ENCODE measurements around the gene KLRD1. TPM values are rescaled to one million over a fixed set of nuclear protein-coding genes. Genes with fewer than 3 reads are reported as not detected.

The KLRD1 gene
- total RNA-seq, 4 donors from 2014 or later: 1.1 to 3.8 (median 2.5) TPM

DNA sequence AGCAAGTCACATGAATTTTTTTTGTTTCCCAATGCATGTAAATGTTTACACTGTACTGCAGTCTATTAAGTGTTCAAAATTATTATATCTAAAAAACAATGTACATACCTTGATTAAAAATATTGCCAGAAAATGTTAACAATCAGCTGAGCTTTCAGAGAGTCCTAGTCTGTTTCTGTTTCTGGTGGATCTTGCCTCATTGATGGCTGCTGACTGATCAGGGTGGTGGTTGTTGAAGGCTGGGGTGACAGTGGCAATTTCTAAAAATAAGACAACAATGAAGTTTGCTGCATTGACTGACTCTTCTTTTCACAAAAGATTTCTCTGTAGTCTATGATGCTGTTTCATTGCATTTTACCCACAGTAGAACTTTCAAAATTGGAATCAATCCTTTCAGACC, 16.6 kb upstream of the KLRD1 start:
- no peaks in the 10 kb centered on the region for H3K27me3 ChIP-seq
- intact Hi-C loops (cut with DNase I): no loop called here
- H3K36me3 ChIP-seq: no peaks in the 10 kb centered on the region
- no peak overlapping the region for H3K27ac ChIP-seq
- TF ChIP-seq POLR2A (IDR thresholded peaks at IDR 0.05): no peak
- TF ChIP-seq, protein P1, sequence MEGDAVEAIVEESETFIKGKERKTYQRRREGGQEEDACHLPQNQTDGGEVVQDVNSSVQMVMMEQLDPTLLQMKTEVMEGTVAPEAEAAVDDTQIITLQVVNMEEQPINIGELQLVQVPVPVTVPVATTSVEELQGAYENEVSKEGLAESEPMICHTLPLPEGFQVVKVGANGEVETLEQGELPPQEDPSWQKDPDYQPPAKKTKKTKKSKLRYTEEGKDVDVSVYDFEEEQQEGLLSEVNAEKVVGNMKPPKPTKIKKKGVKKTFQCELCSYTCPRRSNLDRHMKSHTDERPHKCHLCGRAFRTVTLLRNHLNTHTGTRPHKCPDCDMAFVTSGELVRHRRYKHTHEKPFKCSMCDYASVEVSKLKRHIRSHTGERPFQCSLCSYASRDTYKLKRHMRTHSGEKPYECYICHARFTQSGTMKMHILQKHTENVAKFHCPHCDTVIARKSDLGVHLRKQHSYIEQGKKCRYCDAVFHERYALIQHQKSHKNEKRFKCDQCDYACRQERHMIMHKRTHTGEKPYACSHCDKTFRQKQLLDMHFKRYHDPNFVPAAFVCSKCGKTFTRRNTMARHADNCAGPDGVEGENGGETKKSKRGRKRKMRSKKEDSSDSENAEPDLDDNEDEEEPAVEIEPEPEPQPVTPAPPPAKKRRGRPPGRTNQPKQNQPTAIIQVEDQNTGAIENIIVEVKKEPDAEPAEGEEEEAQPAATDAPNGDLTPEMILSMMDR (IDR thresholded peaks at IDR 0.05): no peak
- no peak overlapping the region for H3K4me3 ChIP-seq (replicated peaks in 1 of 3)
- no peaks in the 10 kb centered on the region for H3K4me1 ChIP-seq
- DNase-seq: no peak
- no peaks in the 10 kb centered on the region for H3K9me3 ChIP-seq

GRCh38 chr12:10293151-10293550, 14.5 kb upstream of the KLRD1 start:
- Histone ChIP-seq H3K27me3 (no peaks in the 10 kb centered on the region), H3K4me1 (no peaks in the 10 kb centered on the region), H3K4me3 (replicated peaks in 1 of 3) (no peak overlapping the region), H3K9me3 (no peaks in the 10 kb centered on the region), H3K27ac (no peak overlapping the region), H3K36me3 (no peaks in the 10 kb centered on the region)
- intact Hi-C loops (cut with DNase I): no loop called here
- DNase-seq: no peak
- TF ChIP-seq, protein P1 (IDR thresholded peaks at IDR 0.05): no peak
- TF ChIP-seq POLR2A (IDR thresholded peaks at IDR 0.05): no peak
- WGBS, 2 donors: 89 to 90% methylated on average over 4 of the region's 4 CpGs

DNA sequence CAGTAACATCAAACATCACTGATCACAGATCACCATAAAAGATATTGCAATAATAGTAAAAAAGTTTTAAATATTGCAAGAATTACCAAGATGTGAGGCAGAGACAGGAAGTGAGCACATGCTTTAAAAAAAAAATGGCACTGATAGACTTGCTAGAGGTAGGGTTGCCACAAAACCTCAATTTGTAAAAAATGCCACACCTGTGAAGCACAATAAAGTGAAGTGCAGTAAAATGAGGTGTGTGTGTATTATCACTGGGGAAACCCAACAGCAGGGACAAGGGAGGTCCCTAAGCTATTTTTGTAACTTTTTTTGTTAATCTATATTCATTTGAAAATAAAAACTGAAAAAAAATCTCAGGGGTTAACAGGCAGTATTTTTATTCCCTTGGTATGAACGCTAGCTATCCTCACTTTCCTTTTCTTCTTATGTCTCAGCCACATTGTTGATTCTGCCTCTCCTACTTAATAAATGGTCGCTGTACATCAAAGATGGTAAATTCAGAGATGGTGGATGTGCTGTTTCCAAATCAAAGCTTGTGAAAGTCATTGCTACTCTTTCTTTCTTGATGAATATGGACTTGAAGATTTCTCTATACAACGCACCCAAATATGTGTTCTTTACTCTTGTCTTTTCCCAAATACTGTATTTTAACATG, 14.0 kb upstream of the KLRD1 start:
- no peaks in the 10 kb centered on the region for H3K9me3 ChIP-seq
- intact Hi-C loops (cut with DNase I): no loop called here
- TF ChIP-seq, protein P1 (IDR thresholded peaks at IDR 0.05): no peak
- TF ChIP-seq POLR2A (IDR thresholded peaks at IDR 0.05): no peak
- no peaks in the 10 kb centered on the region for H3K4me1 ChIP-seq
- no peak overlapping the region for H3K4me3 ChIP-seq (replicated peaks in 1 of 3)
- WGBS, 2 donors: 82 to 87% methylated on average over 3 of the region's 3 CpGs
- no peaks in the 10 kb centered on the region for H3K27me3 ChIP-seq
- DNase-seq: no peak
- no peaks in the 10 kb centered on the region for H3K36me3 ChIP-seq
- H3K27ac ChIP-seq: no peak overlapping the region

DNA sequence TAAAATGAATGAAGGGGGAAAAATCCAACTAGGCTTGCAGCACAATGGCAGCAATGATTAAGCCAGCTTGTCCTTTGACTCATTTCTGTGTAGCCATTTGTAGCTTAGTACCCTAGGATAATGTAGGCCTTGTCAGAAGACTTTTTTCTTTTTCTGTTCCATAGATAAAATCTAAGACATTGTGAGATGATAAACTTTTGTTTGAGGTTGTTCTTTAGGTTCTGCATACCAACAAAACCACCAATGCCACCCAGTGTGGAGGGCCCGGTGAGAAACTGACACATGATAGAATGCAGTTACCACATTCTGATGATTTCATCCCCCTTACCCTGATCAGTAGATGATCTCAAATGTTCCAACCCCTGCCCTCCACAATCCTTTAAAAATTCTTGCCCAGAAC, 6.6 kb upstream of the KLRD1 start:
- H3K27me3 ChIP-seq: no peaks in the 10 kb centered on the region
- no peak for TF ChIP-seq POLR2A (IDR thresholded peaks at IDR 0.05)
- TF ChIP-seq, protein P1 (IDR thresholded peaks at IDR 0.05): no peak

GRCh38 chr12:10304161-10304574, 3.5 kb upstream of the KLRD1 start:
- DNase-seq: no peak
- intact Hi-C loops (cut with DNase I): no loop called here
- no peaks in the 10 kb centered on the region for H3K9me3 ChIP-seq
- no peak overlapping the region for H3K4me3 ChIP-seq (replicated peaks in 1 of 3)
- H3K36me3 ChIP-seq: no peaks in the 10 kb centered on the region
- no peaks in the 10 kb centered on the region for H3K4me1 ChIP-seq
- no peaks in the 10 kb centered on the region for H3K27me3 ChIP-seq
- no peak overlapping the region for H3K27ac ChIP-seq
- WGBS, 2 donors: 83% methylated on average over 3 of the region's 3 CpGs
- no peak for TF ChIP-seq POLR2A (IDR thresholded peaks at IDR 0.05)
- TF ChIP-seq, protein P1 (IDR thresholded peaks at IDR 0.05): no peak

More for the DNA sequence above, 6.6 kb upstream of the KLRD1 start:
- intact Hi-C loops (cut with DNase I): no loop called here
- H3K27ac ChIP-seq: no peak overlapping the region
- no peak overlapping the region for H3K4me3 ChIP-seq (replicated peaks in 1 of 3)
- no peaks in the 10 kb centered on the region for H3K9me3 ChIP-seq
- no peaks in the 10 kb centered on the region for H3K4me1 ChIP-seq
- H3K36me3 ChIP-seq: no peaks in the 10 kb centered on the region
- WGBS, 2 donors: 68 to 76% methylated on average over 1 of the region's 1 CpG
- DNase-seq: no peak
